ENCODE measurements around the gene RPH3AL.
"Not testable (repeated sequence)": the region's sequence is repeated elsewhere in the genome, so short reads cannot be mapped to it uniquely, and the experiment has no call there.

GRCh38 chr17:315399-315798 lies 37.2 kb downstream of the RPH3AL start:
- TF ChIP-seq, protein P1, sequence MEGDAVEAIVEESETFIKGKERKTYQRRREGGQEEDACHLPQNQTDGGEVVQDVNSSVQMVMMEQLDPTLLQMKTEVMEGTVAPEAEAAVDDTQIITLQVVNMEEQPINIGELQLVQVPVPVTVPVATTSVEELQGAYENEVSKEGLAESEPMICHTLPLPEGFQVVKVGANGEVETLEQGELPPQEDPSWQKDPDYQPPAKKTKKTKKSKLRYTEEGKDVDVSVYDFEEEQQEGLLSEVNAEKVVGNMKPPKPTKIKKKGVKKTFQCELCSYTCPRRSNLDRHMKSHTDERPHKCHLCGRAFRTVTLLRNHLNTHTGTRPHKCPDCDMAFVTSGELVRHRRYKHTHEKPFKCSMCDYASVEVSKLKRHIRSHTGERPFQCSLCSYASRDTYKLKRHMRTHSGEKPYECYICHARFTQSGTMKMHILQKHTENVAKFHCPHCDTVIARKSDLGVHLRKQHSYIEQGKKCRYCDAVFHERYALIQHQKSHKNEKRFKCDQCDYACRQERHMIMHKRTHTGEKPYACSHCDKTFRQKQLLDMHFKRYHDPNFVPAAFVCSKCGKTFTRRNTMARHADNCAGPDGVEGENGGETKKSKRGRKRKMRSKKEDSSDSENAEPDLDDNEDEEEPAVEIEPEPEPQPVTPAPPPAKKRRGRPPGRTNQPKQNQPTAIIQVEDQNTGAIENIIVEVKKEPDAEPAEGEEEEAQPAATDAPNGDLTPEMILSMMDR (IDR thresholded peaks at IDR 0.05) = not testable (repeated sequence)
- not testable (repeated sequence) for TF ChIP-seq POLR2A (IDR thresholded peaks at IDR 0.05)
